HG03108 (cell line): ENCODE results near the gene EEF2.
"Not testable (repeated sequence)": the region's sequence is repeated elsewhere in the genome, so short reads cannot be mapped to it uniquely, and the experiment has no call there.

ENCODE experiments used
- ATAC-seq: cut with Tn5 transposase; IDR thresholded peaks from one replicate; pipeline ENCODE4 v1.9.1; 2021; ENCODE audit warnings: moderate library complexity; ENCODE audit not compliant: unreplicated experiment

Gene EEF2

GRCh38 chr19:3970808-3971598 is 14.3 kb downstream of the EEF2 start, which contains the start of gene DAPK3:
Gene DAPK3 (minus strand): TSS chr19:3971099. CDS start chr19:3969735, 1,364 bp downstream.
- peak; percentile 96 for ATAC-seq

GRCh38 chr19:3970313-3970807 is 14.9 kb downstream of the EEF2 start:
- no peak for ATAC-seq

DNA sequence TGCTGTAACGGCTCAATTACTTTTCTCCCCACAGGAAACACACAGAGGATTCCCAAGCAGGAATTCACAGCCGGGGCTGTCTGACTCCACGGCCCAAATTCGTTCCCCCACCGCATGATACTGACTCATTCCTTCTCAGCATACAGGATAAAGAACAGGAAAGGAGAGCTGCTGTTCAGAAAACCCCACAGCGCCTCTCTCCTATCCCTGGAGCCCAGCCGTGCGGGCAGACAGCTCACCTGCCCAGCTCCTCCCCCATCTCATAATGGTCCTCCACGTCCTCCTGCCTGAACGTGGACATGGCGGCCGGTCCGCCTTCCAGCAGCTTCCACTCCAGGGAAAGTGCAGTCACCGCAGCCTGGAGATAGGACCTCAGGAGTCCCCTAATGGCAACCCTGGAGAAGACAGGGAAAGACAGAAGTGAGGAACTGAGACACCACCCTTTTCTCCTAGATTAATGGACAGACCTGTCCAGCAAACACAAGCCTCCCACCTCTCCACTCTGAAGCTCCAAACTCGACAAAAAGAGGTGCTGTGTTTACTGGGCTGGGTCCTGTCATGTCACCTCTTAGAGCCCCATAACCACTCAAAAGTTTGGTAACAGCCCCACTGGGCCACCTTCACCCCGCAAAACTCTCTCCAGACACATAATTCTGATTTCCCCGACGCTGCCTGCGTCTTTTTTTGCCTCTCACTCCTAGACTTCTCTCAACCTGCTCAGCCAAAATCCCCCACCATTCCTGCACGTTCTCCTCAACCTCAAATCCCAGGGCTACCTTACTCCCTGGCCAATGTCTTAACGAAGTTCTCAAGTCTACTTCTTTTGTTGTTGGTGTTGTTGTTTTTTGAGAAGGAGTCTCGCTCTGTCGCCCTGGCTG is 15.6 kb downstream of the EEF2 start:
- no peak for ATAC-seq

- no peak for ATAC-seq
Measured at GRCh38 chr19:3968556-3969434, 16.5 kb downstream of the EEF2 start.

GRCh38 chr19:3967983-3968382 is 17.3 kb downstream of the EEF2 start:
- not testable (repeated sequence) for ATAC-seq

GRCh38 chr19:3966051-3967017 is 18.9 kb downstream of the EEF2 start:
- ATAC-seq: no peak

DNA sequence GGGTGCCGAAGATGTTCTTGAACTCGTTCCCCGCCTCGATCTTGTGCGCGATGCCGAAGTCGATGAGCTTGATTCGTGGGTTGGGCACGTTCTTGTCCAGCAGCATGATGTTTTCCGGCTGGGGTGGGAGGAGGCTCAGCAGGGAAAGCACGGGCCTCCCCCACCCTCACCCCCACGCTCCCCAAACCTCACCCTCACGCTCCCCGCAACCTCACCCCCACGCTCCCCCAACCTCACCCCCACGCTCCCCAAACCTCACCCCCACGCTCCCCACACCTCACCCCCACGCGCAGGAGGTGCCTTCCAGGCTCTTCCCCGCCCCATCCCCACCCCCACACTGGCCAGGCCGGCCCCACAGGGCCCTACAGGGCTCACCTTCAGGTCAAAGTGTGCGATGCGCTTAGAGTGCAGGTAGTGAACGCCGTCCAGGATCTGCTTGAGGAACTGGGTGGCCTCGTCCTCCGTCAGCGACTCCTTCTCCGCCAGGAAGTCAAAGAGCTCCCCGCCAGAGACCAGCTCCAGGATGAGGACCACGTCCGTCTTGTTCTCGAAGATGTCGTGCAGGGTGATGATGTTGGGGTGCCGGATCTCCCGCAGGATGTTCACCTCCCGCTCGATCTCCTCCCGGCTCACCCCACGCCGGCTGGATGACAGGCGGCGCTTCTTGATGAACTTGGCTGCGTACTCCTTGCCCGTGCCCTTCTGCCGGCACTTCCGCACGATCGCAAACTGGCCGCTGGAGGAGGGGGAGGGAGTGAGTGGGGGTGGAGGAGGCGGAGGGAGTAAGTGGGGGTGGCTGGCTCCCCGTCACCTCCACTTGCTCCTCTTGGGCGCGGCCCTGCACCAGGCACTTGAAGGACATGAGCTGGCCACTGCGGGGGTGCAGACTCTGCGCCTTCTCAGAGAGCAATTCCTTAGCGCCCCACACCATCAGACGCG is 20.7 kb downstream of the EEF2 start:
- no peak for ATAC-seq

- no peak for ATAC-seq
Measured at GRCh38 chr19:3963458-3964255, 21.6 kb downstream of the EEF2 start.

DNA sequence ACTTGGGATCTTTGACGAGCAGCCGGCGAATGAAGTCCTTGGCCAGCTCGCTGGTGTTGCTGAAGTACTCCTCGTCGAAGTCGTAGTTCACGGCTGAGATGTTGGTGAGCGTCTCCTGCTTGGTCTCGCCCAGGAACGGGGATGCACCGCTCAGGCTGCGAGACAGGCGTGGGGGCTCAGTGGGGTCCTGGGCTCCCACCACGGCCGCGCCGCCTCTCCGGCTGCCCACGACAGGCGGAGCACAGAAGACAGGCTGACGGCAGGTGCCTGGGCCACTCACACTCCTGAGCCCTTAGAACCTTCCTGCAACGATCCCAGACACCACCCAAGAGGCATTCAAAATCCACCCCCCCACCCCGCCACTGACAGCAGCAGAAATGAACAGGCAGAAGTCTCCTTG is 24.3 kb downstream of the EEF2 start:
- no peak for ATAC-seq

DNA sequence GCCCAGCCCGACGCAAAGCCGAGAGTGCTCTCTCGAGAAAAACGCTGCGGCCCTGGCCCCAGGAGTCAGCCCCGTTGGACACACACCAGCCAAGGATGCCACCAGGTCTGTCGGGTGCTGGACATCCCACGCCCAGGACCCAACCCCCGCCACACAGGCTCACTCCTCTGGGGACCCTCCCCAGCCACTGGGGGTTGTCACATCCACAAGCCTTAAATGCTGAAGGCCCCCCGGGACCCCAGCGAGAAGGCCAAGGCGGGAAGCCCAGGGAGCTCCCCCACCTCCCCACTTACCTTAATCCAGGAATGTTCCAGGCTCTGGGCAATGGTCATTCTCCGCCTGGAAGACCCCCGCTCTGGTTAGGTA is 25.5 kb downstream of the EEF2 start:
- ATAC-seq: no peak

DNA sequence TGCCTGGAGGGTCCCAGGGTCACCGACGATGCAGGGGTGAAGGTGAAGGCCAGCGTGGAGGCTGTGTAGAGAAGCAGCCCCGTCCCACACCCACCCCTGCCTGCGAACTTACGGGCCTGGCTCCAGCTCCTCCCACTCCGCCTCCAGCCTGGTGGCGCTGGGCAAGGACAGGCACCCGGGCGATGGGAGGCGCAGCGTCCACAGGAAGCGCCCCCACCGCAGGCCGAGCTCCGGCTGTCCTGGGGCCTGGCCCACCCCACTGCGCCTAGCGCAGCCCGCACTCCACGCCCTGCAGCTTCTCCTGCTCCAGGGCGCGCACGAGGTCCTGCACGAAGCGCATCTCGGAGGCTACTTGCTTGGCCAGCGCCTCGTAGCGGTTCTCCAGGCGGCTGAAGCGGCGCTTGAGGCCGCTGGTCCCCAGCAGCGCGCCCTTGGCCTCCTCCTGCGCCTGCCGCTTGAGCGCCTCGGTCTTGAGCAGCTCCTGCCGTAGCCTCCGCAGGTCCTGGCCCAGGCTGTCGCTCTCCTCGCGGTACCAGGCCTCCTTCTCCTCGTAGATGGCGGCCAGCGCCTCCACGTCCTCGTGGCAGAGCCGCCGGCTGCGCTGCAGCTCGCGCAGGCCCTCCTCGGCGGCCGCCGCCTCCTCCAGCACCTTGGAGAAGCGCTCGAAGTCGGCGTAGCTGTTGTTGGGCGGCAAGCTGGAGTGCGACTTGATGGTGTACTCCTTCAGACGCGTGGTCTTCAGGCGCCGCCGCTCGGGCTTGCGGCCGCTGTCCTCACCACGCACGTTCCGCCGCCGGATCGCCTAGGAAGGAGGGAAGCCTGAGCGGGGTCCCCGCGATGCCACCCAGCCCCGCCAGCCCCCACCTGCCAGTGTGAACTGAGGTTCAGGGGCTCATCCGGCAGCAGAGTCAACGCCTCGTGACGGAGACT is 26.2 kb downstream of the EEF2 start:
- no peak for ATAC-seq

- ATAC-seq: no peak
Measured at GRCh38 chr19:3955688-3956087, 29.6 kb downstream of the EEF2 start.

- ATAC-seq: not testable (repeated sequence)
Measured at GRCh38 chr19:3955276-3955675, 30.0 kb downstream of the EEF2 start.

- ATAC-seq: no peak
Measured at GRCh38 chr19:3954107-3954506, 31.2 kb downstream of the EEF2 start.

DNA sequence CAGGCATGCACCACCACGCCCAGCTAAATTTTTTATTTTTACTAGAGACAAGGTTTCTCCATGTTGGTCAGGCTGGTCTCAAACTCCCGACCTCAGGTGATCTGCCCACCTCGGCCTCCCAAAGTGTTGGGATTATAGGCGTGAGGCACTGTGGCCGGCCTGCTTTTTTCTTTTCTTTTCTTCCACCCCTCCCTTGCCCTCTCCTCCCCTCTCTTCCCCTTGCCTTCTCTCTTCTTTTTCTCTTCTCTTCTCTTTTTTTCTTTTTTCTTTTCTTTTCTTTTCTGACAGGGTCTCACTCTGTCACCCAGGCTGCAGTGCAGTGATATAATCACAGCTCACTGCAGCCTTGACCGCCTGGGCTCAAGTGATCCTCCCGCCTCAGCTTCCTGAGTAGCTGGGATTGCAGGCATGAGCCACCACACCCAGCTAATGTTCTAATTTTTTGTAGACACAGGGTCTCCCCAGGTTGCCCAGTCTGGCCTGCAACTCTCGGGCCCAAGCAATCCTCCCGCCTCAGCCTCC is 32.4 kb downstream of the EEF2 start:
- ATAC-seq: not testable (repeated sequence)
